Osteoblast (primary cell): ENCODE measurements around the gene CNGA2. TPM values are rescaled to one million over a fixed set of nuclear protein-coding genes. Genes with fewer than 3 reads are reported as not detected.

Experiments
- DNase-seq: peaks from one replicate; pipeline ENCODE4 v3.0.0; 2011; ENCODE audit warnings: low spot score, mixed read lengths; ENCODE audit not compliant: insufficient read length; ENCODE audit errors: missing footprints
- H2AFZ ChIP-seq: 2 replicates; pipeline ENCODE4 v1.6.0; 2011; ENCODE audit warnings: mild to moderate bottlenecking, low read length
- H3K27ac ChIP-seq: 2 replicates; pipeline ENCODE4 v1.5.1; 2011; ENCODE audit warnings: mild to moderate bottlenecking, low read depth, low read length, moderate library complexity
- H3K27me3 ChIP-seq: 2 replicates; pipeline ENCODE4 v1.6.0; 2012; ENCODE audit warnings: mild to moderate bottlenecking, control low read depth, inconsistent platforms, low read length, moderate library complexity; ENCODE audit not compliant: insufficient read depth
- H3K36me3 ChIP-seq: 2 replicates; pipeline ENCODE4 v1.5.1; 2011; ENCODE audit warnings: mild to moderate bottlenecking, low read length, control low read depth, moderate library complexity; ENCODE audit not compliant: insufficient read depth
- H3K4me1 ChIP-seq: 2 replicates; pipeline ENCODE4 v1.5.1; 2011; ENCODE audit warnings: mild to moderate bottlenecking, low read length, control low read depth, moderate library complexity; ENCODE audit not compliant: insufficient read depth
- H3K4me2 ChIP-seq: 2 replicates; pipeline ENCODE4 v1.6.0; 2011; ENCODE audit warnings: mild to moderate bottlenecking, low read length; ENCODE audit not compliant: insufficient read depth
- H3K4me3 ChIP-seq: fragments of 200-600 bp; sonication (generic); 3 replicates; pipeline ENCODE4 v1.5.1; 2012; ENCODE audit warnings: mild to moderate bottlenecking, low read length, inconsistent platforms; ENCODE audit not compliant: insufficient read depth
- H3K79me2 ChIP-seq: 2 replicates; pipeline ENCODE4 v1.6.0; 2012; ENCODE audit warnings: mild to moderate bottlenecking, low read length, control low read depth, inconsistent platforms; ENCODE audit not compliant: insufficient read depth
- H3K9me3 ChIP-seq: 2 replicates; pipeline ENCODE4 v1.5.1; 2011; ENCODE audit warnings: low read depth, low read length, control low read depth
- H4K20me1 ChIP-seq: 2 replicates; pipeline ENCODE4 v1.6.0; 2012; ENCODE audit warnings: mild to moderate bottlenecking, low read length, control low read depth; ENCODE audit not compliant: insufficient read depth
- total RNA-seq: library from RNA; depleted of rRNA; stranded (reverse); fragments of >200 nt; gene quantifications from 2 replicates; pipeline ENCODE4 v1.2.3, GENCODE V29; 2012
- TF ChIP-seq, protein P1 (sequence below): IDR thresholded peaks from 2 replicates; pipeline ENCODE4 v1.5.1; 2011; ENCODE audit warnings: mild to moderate bottlenecking, low read depth, low read length, moderate library complexity; ENCODE audit errors: extremely low read depth

Gene CNGA2
- total RNA-seq, 1 donor: not detected

- Histone ChIP-seq H4K20me1 (no peaks in the 10 kb centered on the region), H3K4me3 (no peak overlapping the region), H3K4me2 (no peak overlapping the region), H3K79me2 (no peaks in the 10 kb centered on the region), H3K27me3 (no peaks in the 10 kb centered on the region), H3K36me3 (no peaks in the 10 kb centered on the region), H3K9me3 (no peaks in the 10 kb centered on the region), H3K27ac (no peak overlapping the region), H3K4me1 (no peaks in the 10 kb centered on the region), H2AFZ (no peak overlapping the region)
- TF ChIP-seq, protein P1, sequence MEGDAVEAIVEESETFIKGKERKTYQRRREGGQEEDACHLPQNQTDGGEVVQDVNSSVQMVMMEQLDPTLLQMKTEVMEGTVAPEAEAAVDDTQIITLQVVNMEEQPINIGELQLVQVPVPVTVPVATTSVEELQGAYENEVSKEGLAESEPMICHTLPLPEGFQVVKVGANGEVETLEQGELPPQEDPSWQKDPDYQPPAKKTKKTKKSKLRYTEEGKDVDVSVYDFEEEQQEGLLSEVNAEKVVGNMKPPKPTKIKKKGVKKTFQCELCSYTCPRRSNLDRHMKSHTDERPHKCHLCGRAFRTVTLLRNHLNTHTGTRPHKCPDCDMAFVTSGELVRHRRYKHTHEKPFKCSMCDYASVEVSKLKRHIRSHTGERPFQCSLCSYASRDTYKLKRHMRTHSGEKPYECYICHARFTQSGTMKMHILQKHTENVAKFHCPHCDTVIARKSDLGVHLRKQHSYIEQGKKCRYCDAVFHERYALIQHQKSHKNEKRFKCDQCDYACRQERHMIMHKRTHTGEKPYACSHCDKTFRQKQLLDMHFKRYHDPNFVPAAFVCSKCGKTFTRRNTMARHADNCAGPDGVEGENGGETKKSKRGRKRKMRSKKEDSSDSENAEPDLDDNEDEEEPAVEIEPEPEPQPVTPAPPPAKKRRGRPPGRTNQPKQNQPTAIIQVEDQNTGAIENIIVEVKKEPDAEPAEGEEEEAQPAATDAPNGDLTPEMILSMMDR: no peak
- no peak for DNase-seq
Measured at GRCh38 chrX:151738751-151739150, 4.2 kb downstream of the CNGA2 start.

DNA sequence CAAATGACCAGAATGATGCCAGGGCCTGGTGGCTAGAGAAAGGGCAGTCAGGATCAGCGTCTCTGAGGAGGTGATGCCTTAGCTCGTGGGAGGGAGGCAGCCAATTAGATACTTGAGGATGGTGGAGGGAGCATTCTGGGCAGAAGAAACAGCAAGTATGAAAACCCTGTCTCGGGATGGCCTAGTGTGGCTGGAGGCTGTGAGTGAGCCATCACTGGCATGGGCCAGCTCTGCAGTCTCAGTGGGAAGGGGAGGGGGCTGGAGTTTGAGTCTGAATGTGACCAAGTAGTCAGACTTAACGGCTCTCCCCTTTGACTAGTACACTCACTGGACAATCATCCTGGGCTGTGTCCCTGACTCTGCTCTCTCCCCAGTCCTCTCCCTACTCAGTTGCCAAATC, 7.1 kb downstream of the CNGA2 start:
- Histone ChIP-seq H3K36me3 (no peaks in the 10 kb centered on the region), H3K9me3 (no peaks in the 10 kb centered on the region), H3K27me3 (no peaks in the 10 kb centered on the region), H2AFZ (no peak overlapping the region), H3K27ac (no peak overlapping the region), H3K4me1 (no peaks in the 10 kb centered on the region), H3K4me2 (no peak overlapping the region), H3K4me3 (no peak overlapping the region), H3K79me2 (no peaks in the 10 kb centered on the region), H4K20me1 (no peaks in the 10 kb centered on the region)
- TF ChIP-seq, protein P1: no peak
- DNase-seq: no peak

GRCh38 chrX:151742311-151742710, 7.8 kb downstream of the CNGA2 start:
- H3K4me2 ChIP-seq: no peak overlapping the region
- H3K4me1 ChIP-seq: no peaks in the 10 kb centered on the region
- H3K4me3 ChIP-seq: no peak overlapping the region
- DNase-seq: no peak
- no peaks in the 10 kb centered on the region for H3K9me3 ChIP-seq
- TF ChIP-seq, protein P1: no peak
- no peaks in the 10 kb centered on the region for H3K36me3 ChIP-seq
- no peaks in the 10 kb centered on the region for H3K79me2 ChIP-seq
- H2AFZ ChIP-seq: no peak overlapping the region
- no peaks in the 10 kb centered on the region for H3K27me3 ChIP-seq
- no peak overlapping the region for H3K27ac ChIP-seq
- H4K20me1 ChIP-seq: no peaks in the 10 kb centered on the region

DNA sequence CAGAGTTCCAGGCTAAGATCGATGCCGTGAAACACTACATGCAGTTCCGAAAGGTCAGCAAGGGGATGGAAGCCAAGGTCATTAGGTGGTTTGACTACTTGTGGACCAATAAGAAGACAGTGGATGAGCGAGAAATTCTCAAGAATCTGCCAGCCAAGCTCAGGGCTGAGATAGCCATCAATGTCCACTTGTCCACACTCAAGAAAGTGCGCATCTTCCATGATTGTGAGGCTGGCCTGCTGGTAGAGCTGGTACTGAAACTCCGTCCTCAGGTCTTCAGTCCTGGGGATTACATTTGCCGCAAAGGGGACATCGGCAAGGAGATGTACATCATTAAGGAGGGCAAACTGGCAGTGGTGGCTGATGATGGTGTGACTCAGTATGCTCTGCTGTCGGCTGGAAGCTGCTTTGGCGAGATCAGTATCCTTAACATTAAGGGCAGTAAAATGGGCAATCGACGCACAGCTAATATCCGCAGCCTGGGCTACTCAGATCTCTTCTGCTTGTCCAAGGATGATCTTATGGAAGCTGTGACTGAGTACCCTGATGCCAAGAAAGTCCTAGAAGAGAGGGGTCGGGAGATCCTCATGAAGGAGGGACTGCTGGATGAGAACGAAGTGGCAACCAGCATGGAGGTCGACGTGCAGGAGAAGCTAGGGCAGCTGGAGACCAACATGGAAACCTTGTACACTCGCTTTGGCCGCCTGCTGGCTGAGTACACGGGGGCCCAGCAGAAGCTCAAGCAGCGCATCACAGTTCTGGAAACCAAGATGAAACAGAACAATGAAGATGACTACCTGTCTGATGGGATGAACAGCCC, 9.3 kb downstream of the CNGA2 start:
- Histone ChIP-seq H3K79me2 (no peaks in the 10 kb centered on the region), H3K4me1 (no peaks in the 10 kb centered on the region), H3K4me3 (no peak overlapping the region), H4K20me1 (no peaks in the 10 kb centered on the region), H3K9me3 (no peaks in the 10 kb centered on the region), H3K4me2 (no peak overlapping the region), H3K27me3 (peaks cover under 1% of the 10 kb centered on the region), H3K27ac (no peak overlapping the region), H2AFZ (no peak overlapping the region), H3K36me3 (no peaks in the 10 kb centered on the region)
- no peak for DNase-seq
- TF ChIP-seq, protein P1: no peak
